ENCODE data around the gene NDUFB2. TPM values are rescaled to one million over a fixed set of nuclear protein-coding genes. Genes with fewer than 3 reads are reported as not detected.
"Not testable (repeated sequence)": the region's sequence is repeated elsewhere in the genome, so short reads cannot be mapped to it uniquely, and the experiment has no call there.

NDUFB2 gene
- total and polyA plus RNA-seq, 8 donors: 127 to 242 (median 144) TPM

GRCh38 chr7:140704205-140704604 lies 7.7 kb downstream of the NDUFB2 start:
- H3K4me1 ChIP-seq: peaks cover 0 to 5% of the 10 kb centered on the region in 2 donors
- DNase-seq (no peak), ATAC-seq (no peak)
- TF ChIP-seq CTCF (IDR thresholded peaks at IDR 0.05): no peak
- H3K4me3 ChIP-seq: no peak overlapping the region
- no peak overlapping the region for H3K27ac ChIP-seq
- no peaks in the 10 kb centered on the region for H3K9me3 ChIP-seq
- intact Hi-C loops (cut with DNase I): no loop called here
- no peaks in the 10 kb centered on the region for H3K27me3 ChIP-seq
- peaks cover 0 to 46% of the 10 kb centered on the region in 2 donors for H3K36me3 ChIP-seq

- no peak for ATAC-seq
- intact Hi-C loops (cut with DNase I): no loop called here
- no peak overlapping the region for H3K27ac ChIP-seq
- H3K9me3 ChIP-seq: no peaks in the 10 kb centered on the region
- no peak for DNase-seq
- no peak overlapping the region for H3K4me3 ChIP-seq
- H3K27me3 ChIP-seq: no peaks in the 10 kb centered on the region
- no peaks in the 10 kb centered on the region for H3K4me1 ChIP-seq
- TF ChIP-seq CTCF (IDR thresholded peaks at IDR 0.05): no peak
- H3K36me3 ChIP-seq: peaks cover 0 to 42% of the 10 kb centered on the region in 2 donors
Measured at GRCh38 chr7:140707132-140707531, 10.6 kb downstream of the NDUFB2 start.

- H3K36me3 ChIP-seq: peaks cover 0 to 35% of the 10 kb centered on the region in 2 donors
- H3K27ac ChIP-seq; H3K27me3 ChIP-seq; H3K4me3 ChIP-seq; H3K4me1 ChIP-seq; DNase-seq; intact Hi-C loops (cut with DNase I); H3K9me3 ChIP-seq; ATAC-seq: not testable (repeated sequence)
Measured at GRCh38 chr7:140708764-140709163, 12.3 kb downstream of the NDUFB2 start.

- H3K27ac ChIP-seq; H3K9me3 ChIP-seq; H3K4me1 ChIP-seq; ATAC-seq; intact Hi-C loops (cut with DNase I); H3K4me3 ChIP-seq; H3K27me3 ChIP-seq; DNase-seq: not testable (repeated sequence)
- H3K36me3 ChIP-seq: peaks cover 0 to 17% of the 10 kb centered on the region in 2 donors
Measured at GRCh38 chr7:140712392-140712791, 15.9 kb downstream of the NDUFB2 start.

GRCh38 chr7:140714331-140715040 lies 18.0 kb downstream of the NDUFB2 start:
- peaks cover 0 to 17% of the 10 kb centered on the region in 2 donors for H3K36me3 ChIP-seq
- ATAC-seq (no peak), DNase-seq (no peak)
- H3K27ac ChIP-seq: no peak overlapping the region
- no peak for TF ChIP-seq CTCF (IDR thresholded peaks at IDR 0.05)
- no peaks in the 10 kb centered on the region for H3K9me3 ChIP-seq
- H3K4me3 ChIP-seq: no peak overlapping the region
- peaks cover 2 to 3% of the 10 kb centered on the region in 2 donors for H3K4me1 ChIP-seq
- no peaks in the 10 kb centered on the region for H3K27me3 ChIP-seq
- intact Hi-C loops (cut with DNase I): no loop called here

GRCh38 chr7:140719721-140720120 lies 23.2 kb downstream of the NDUFB2 start:
- ATAC-seq (peak; percentile 93), DNase-seq (peak in 1 of 4 donors; percentile 52)
- H3K36me3 ChIP-seq: peaks cover 0 to 8% of the 10 kb centered on the region in 2 donors
- no peak overlapping the region for H3K4me3 ChIP-seq
- no peak overlapping the region for H3K27ac ChIP-seq
- peaks cover 5 to 7% of the 10 kb centered on the region in 2 donors for H3K4me1 ChIP-seq
- no peak for TF ChIP-seq CTCF (IDR thresholded peaks at IDR 0.05)
- intact Hi-C loops (cut with DNase I): no loop called here
- no peaks in the 10 kb centered on the region for H3K9me3 ChIP-seq
- H3K27me3 ChIP-seq: no peaks in the 10 kb centered on the region
